HL-60 (cell line): ENCODE data around the gene MBNL1.

Experiments
- POLR2AphosphoS5 ChIP-seq: IDR thresholded peaks from 2 replicates; pipeline ENCODE4 v1.6.1; 2012; ENCODE audit warnings: low read depth
- REST ChIP-seq: IDR thresholded peaks from 2 replicates; pipeline ENCODE4 v1.6.1; 2012; ENCODE audit warnings: low read depth; ENCODE audit not compliant: insufficient replicate concordance

GRCh38 chr3:152346740-152347139 is 78.0 kb downstream of the MBNL1 start:
- no peak for TF ChIP-seq REST
- no peak for TF ChIP-seq POLR2AphosphoS5
